Muscle of arm (tissue), 12 donors: ENCODE data around the gene VWA3A. TPM values are rescaled to one million over a fixed set of nuclear protein-coding genes. Genes with fewer than 3 reads are reported as not detected.
"Not testable (repeated sequence)": the region's sequence is repeated elsewhere in the genome, so short reads cannot be mapped to it uniquely, and the experiment has no call there.

Experiments used
- DNase-seq: peaks from one replicate; pipeline ENCODE4 v3.0.0-alpha.2; 2013
- polyA plus RNA-seq, 12 donors: library from polyadenylated mRNA; unstranded; fragments of 120-200 nt; gene quantifications; one replicate each; pipeline ENCODE4 v1.2.1, GENCODE V29; 2013; ENCODE audit not compliant: insufficient read length in 12 of 12

Gene VWA3A
- polyA plus RNA-seq, 12 donors, result 0.04 to 0.57 (median 0.34) TPM; not detected in 4

GRCh38 chr16:22181843-22182242 lies 89.5 kb downstream of the VWA3A start:
- DNase-seq, result no peak

GRCh38 chr16:22183335-22183734 lies 91.0 kb downstream of the VWA3A start:
- DNase-seq, result no peak

- no peak for DNase-seq
Measured at GRCh38 chr16:22183901-22184614, 91.7 kb downstream of the VWA3A start.

- DNase-seq, result no peak
Measured at GRCh38 chr16:22184615-22184968, 92.3 kb downstream of the VWA3A start.

- DNase-seq, result no peak
Measured at GRCh38 chr16:22186517-22186916, 94.2 kb downstream of the VWA3A start.

- DNase-seq, result no peak
Measured at GRCh38 chr16:22188267-22188594, 95.9 kb downstream of the VWA3A start.

- peak; percentile 73 for DNase-seq
Measured at GRCh38 chr16:22188595-22189442, 96.5 kb downstream of the VWA3A start.

GRCh38 chr16:22189473-22190080 lies 97.2 kb downstream of the VWA3A start:
- no peak for DNase-seq

GRCh38 chr16:22190081-22190775 lies 97.9 kb downstream of the VWA3A start:
- DNase-seq, result peak; percentile 60

- DNase-seq, result peak; percentile 100
Measured at GRCh38 chr16:22190776-22191531, 98.6 kb downstream of the VWA3A start.

- DNase-seq, result no peak
Measured at GRCh38 chr16:22191532-22192260, 99.4 kb downstream of the VWA3A start.

GRCh38 chr16:22192261-22193062 lies 100.1 kb downstream of the VWA3A start:
- DNase-seq, result peak; percentile 84

GRCh38 chr16:22193063-22193411 lies 100.7 kb downstream of the VWA3A start:
- DNase-seq, result no peak

- DNase-seq, result no peak
Measured at GRCh38 chr16:22194707-22195444, 102.5 kb downstream of the VWA3A start.

GRCh38 chr16:22195445-22195694 lies 103.0 kb downstream of the VWA3A start:
- no peak for DNase-seq

- DNase-seq, result peak; percentile 97
Measured at GRCh38 chr16:22195695-22196558, 103.6 kb downstream of the VWA3A start.

GRCh38 chr16:22196559-22197168 lies 104.3 kb downstream of the VWA3A start:
- not testable (repeated sequence) for DNase-seq
